Stimulated activated naive B cell treated with anti-CD40 and anti-IgM and Interleukin-4, amounts not matched to agents 10 μg/mL and 1 μg/mL and 100 μg/mL, for 72 hours (primary cell): ENCODE data around the gene PSD2.

Source experiments
- ATAC-seq, 2 donors: fragments of 150-1000 bp; cut with Tn5 transposase; replicated peaks; 2 replicates each; pipeline ENCODE4 v1.10.0; 2021; ENCODE audit warnings: moderate library complexity in 1 of 2
- DNase-seq: peaks from one replicate; pipeline ENCODE4 v3.0.0; 2021
- H3K27ac Mint-ChIP-seq: one replicate; pipeline ENCODE4 v1.8.0; 2022; ENCODE audit warnings: mild to moderate bottlenecking, mixed read lengths
- H3K27me3 Mint-ChIP-seq, 2 donors: one replicate each; pipeline ENCODE4 v1.8.0; 2022; ENCODE audit warnings: mixed read lengths in 2 of 2
- H3K36me3 Mint-ChIP-seq, 2 donors: one replicate each; pipeline ENCODE4 v1.8.0; 2022; ENCODE audit warnings: mixed read lengths in 2 of 2, mild to moderate bottlenecking in 1 of 2
- H3K4me1 Mint-ChIP-seq, 2 donors: one replicate each; pipeline ENCODE4 v1.8.0; 2022; ENCODE audit warnings: mixed read lengths in 2 of 2, mild to moderate bottlenecking in 1 of 2
- H3K4me3 Mint-ChIP-seq, 2 donors: one replicate each; pipeline ENCODE4 v1.8.0; 2022; ENCODE audit warnings: mild to moderate bottlenecking in 2 of 2, mixed read lengths in 2 of 2, moderate library complexity in 1 of 2
- H3K9me3 Mint-ChIP-seq, 2 donors: one replicate each; pipeline ENCODE4 v1.8.0; 2022; ENCODE audit warnings: mixed read lengths in 2 of 2, mild to moderate bottlenecking in 1 of 2

The PSD2 gene

GRCh38 chr5:139759219-139759721 lies 36.3 kb upstream of the PSD2 start:
- peaks cover 15 to 29% of the 10 kb centered on the region in 2 donors for H3K27me3 Mint-ChIP-seq
- peaks cover 66 to 82% of the 10 kb centered on the region in 2 donors for H3K4me1 Mint-ChIP-seq
- DNase-seq (no peak), ATAC-seq (peak in 1 of 2 donors; percentile 13)
- peak overlapping the region; percentile 43 for H3K27ac Mint-ChIP-seq
- no peaks in the 10 kb centered on the region for H3K36me3 Mint-ChIP-seq
- no peak overlapping the region for H3K4me3 Mint-ChIP-seq
- H3K9me3 Mint-ChIP-seq, result no peaks in the 10 kb centered on the region

- Mint-ChIP-seq H3K4me3 (no peak overlapping the region), H3K9me3 (no peaks in the 10 kb centered on the region), H3K36me3 (no peaks in the 10 kb centered on the region), H3K27ac (peak overlapping the region; percentile 33), H3K4me1 (peaks cover 68 to 83% of the 10 kb centered on the region in 2 donors), H3K27me3 (peaks cover 13 to 34% of the 10 kb centered on the region in 2 donors)
- ATAC-seq, result no peak
- DNase-seq, result no peak
Observed at GRCh38 chr5:139760066-139761056, 35.2 kb upstream of the PSD2 start.

GRCh38 chr5:139761057-139761450 lies 34.6 kb upstream of the PSD2 start:
- H3K4me1 Mint-ChIP-seq, result peaks cover 69 to 83% of the 10 kb centered on the region in 2 donors
- ATAC-seq, result no peak

GRCh38 chr5:139761501-139761900 lies 34.1 kb upstream of the PSD2 start:
- H3K4me1 Mint-ChIP-seq, result peaks cover 66 to 79% of the 10 kb centered on the region in 2 donors
- H3K4me3 Mint-ChIP-seq, result no peak overlapping the region
- H3K9me3 Mint-ChIP-seq, result no peaks in the 10 kb centered on the region
- no peak overlapping the region for H3K27ac Mint-ChIP-seq
- no peaks in the 10 kb centered on the region for H3K36me3 Mint-ChIP-seq
- peaks cover 9 to 31% of the 10 kb centered on the region in 2 donors for H3K27me3 Mint-ChIP-seq
- no peak for ATAC-seq
- DNase-seq, result no peak

More at GRCh38 chr5:139761057-139761450, 34.6 kb upstream of the PSD2 start:
- H3K4me3 Mint-ChIP-seq, result no peak overlapping the region
- no peak overlapping the region for H3K27ac Mint-ChIP-seq
- peaks cover 9 to 31% of the 10 kb centered on the region in 2 donors for H3K27me3 Mint-ChIP-seq
- H3K9me3 Mint-ChIP-seq, result no peaks in the 10 kb centered on the region
- DNase-seq, result no peak
- no peaks in the 10 kb centered on the region for H3K36me3 Mint-ChIP-seq

GRCh38 chr5:139762615-139763170 lies 32.9 kb upstream of the PSD2 start:
- Mint-ChIP-seq H3K36me3 (no peaks in the 10 kb centered on the region), H3K27me3 (peaks cover 9 to 30% of the 10 kb centered on the region in 2 donors), H3K4me3 (no peak overlapping the region), H3K27ac (no peak overlapping the region), H3K4me1 (peaks cover 57 to 68% of the 10 kb centered on the region in 2 donors), H3K9me3 (no peaks in the 10 kb centered on the region)
- DNase-seq (no peak), ATAC-seq (no peak)

GRCh38 chr5:139763280-139763929 lies 32.2 kb upstream of the PSD2 start:
- ATAC-seq (no peak), DNase-seq (no peak)
- Mint-ChIP-seq H3K4me1 (peaks cover 50 to 61% of the 10 kb centered on the region in 2 donors), H3K36me3 (no peaks in the 10 kb centered on the region), H3K27me3 (peaks cover 9 to 22% of the 10 kb centered on the region in 2 donors), H3K9me3 (no peaks in the 10 kb centered on the region), H3K4me3 (no peak overlapping the region), H3K27ac (peak overlapping the region; percentile 56)

- peak overlapping the region; percentile 62 to 78 for H3K4me3 Mint-ChIP-seq
- H3K36me3 Mint-ChIP-seq, result no peaks in the 10 kb centered on the region
- ATAC-seq, result peak in 1 of 2 donors; percentile 10
Observed at GRCh38 chr5:139763930-139764791, 31.4 kb upstream of the PSD2 start.

GRCh38 chr5:139764886-139765408 lies 30.7 kb upstream of the PSD2 start:
- DNase-seq (no peak), ATAC-seq (peak in 1 of 2 donors; percentile 2)
- no peaks in the 10 kb centered on the region for H3K9me3 Mint-ChIP-seq
- H3K4me3 Mint-ChIP-seq, result peak overlapping the region; percentile 66 to 76
- no peaks in the 10 kb centered on the region for H3K36me3 Mint-ChIP-seq
- H3K27ac Mint-ChIP-seq, result peak overlapping the region; percentile 62
- H3K27me3 Mint-ChIP-seq, result peaks cover 15 to 26% of the 10 kb centered on the region in 2 donors
- peaks cover 39 to 46% of the 10 kb centered on the region in 2 donors for H3K4me1 Mint-ChIP-seq

More at GRCh38 chr5:139763930-139764791, 31.4 kb upstream of the PSD2 start:
- Mint-ChIP-seq H3K27ac (peak overlapping the region; percentile 56), H3K9me3 (no peaks in the 10 kb centered on the region), H3K4me1 (peaks cover 45 to 54% of the 10 kb centered on the region in 2 donors), H3K27me3 (peaks cover 14 to 26% of the 10 kb centered on the region in 2 donors)
- DNase-seq, result no peak

- peak; percentile 89 to 90 for ATAC-seq
- peaks cover 15 to 26% of the 10 kb centered on the region in 2 donors for H3K27me3 Mint-ChIP-seq
- H3K27ac Mint-ChIP-seq, result peak overlapping the region; percentile 92
- H3K4me1 Mint-ChIP-seq, result peaks cover 32 to 39% of the 10 kb centered on the region in 2 donors
- H3K9me3 Mint-ChIP-seq, result no peaks in the 10 kb centered on the region
- peak; percentile 73 for DNase-seq
- no peaks in the 10 kb centered on the region for H3K36me3 Mint-ChIP-seq
- H3K4me3 Mint-ChIP-seq, result peak overlapping the region; percentile 66 to 76
Observed at GRCh38 chr5:139765409-139766217, 30.0 kb upstream of the PSD2 start.

- H3K4me1 Mint-ChIP-seq, result peaks cover 26 to 28% of the 10 kb centered on the region in 2 donors
- H3K27me3 Mint-ChIP-seq, result peaks cover 15 to 30% of the 10 kb centered on the region in 2 donors
- ATAC-seq (no peak), DNase-seq (no peak)
- no peak overlapping the region for H3K4me3 Mint-ChIP-seq
- H3K36me3 Mint-ChIP-seq, result no peaks in the 10 kb centered on the region
- H3K9me3 Mint-ChIP-seq, result no peaks in the 10 kb centered on the region
- peak overlapping the region; percentile 71 for H3K27ac Mint-ChIP-seq
Observed at GRCh38 chr5:139767960-139768359, 27.6 kb upstream of the PSD2 start.

- ATAC-seq, result no peak
- no peaks in the 10 kb centered on the region for H3K9me3 Mint-ChIP-seq
- H3K4me3 Mint-ChIP-seq, result no peak overlapping the region
- H3K4me1 Mint-ChIP-seq, result peaks cover 21 to 22% of the 10 kb centered on the region in 2 donors
- H3K36me3 Mint-ChIP-seq, result no peaks in the 10 kb centered on the region
- H3K27ac Mint-ChIP-seq, result peak overlapping the region; percentile 66
- no peak for DNase-seq
- peaks cover 19 to 27% of the 10 kb centered on the region in 2 donors for H3K27me3 Mint-ChIP-seq
Observed at GRCh38 chr5:139768807-139769465, 26.7 kb upstream of the PSD2 start.

- no peaks in the 10 kb centered on the region for H3K9me3 Mint-ChIP-seq
- DNase-seq (no peak), ATAC-seq (no peak)
- no peak overlapping the region for H3K27ac Mint-ChIP-seq
- H3K27me3 Mint-ChIP-seq, result peaks cover 19 to 24% of the 10 kb centered on the region in 2 donors
- H3K4me3 Mint-ChIP-seq, result no peak overlapping the region
- no peaks in the 10 kb centered on the region for H3K36me3 Mint-ChIP-seq
- H3K4me1 Mint-ChIP-seq, result peaks cover 19 to 23% of the 10 kb centered on the region in 2 donors
Observed at GRCh38 chr5:139769477-139769876, 26.1 kb upstream of the PSD2 start.
